ENCODE data around the gene TPP2.

Gene TPP2

GRCh38 chr13:102702965-102703725, 106.4 kb downstream of the TPP2 start:
- Histone ChIP-seq H3K4me1 (ENCODE audit: control insufficient read depth, insufficient read depth, low read length) (no peaks in the 10 kb centered on the region), H3K4me3 (ENCODE audit: low read length in 2 of 2) (no peak overlapping the region), H3K27me3 (ENCODE audit: control insufficient read depth in 1 of 2, insufficient read depth in 2 of 2, low read length in 2 of 2) (no peaks in the 10 kb centered on the region), H3K27ac (ENCODE audit: low read length) (no peak overlapping the region), H3K9me3 (ENCODE audit: control insufficient read depth in 2 of 2, low read length in 2 of 2) (peaks cover 0 to 7% of the 10 kb centered on the region in 2 donors), H3K36me3 (ENCODE audit: control insufficient read depth in 2 of 2, insufficient read depth in 2 of 2, low read length in 2 of 2) (no peaks in the 10 kb centered on the region), H3K9ac (ENCODE audit: low read length in 2 of 2) (no peak overlapping the region)

- H3K27me3 ChIP-seq (ENCODE audit: control insufficient read depth in 1 of 2, insufficient read depth in 2 of 2, low read length in 2 of 2) = no peaks in the 10 kb centered on the region
- H3K9ac ChIP-seq (ENCODE audit: low read length in 2 of 2) = no peak overlapping the region
- no peak overlapping the region for H3K4me3 ChIP-seq (ENCODE audit: low read length in 2 of 2)
- H3K27ac ChIP-seq (ENCODE audit: low read length) = no peak overlapping the region
- H3K9me3 ChIP-seq (ENCODE audit: control insufficient read depth in 2 of 2, low read length in 2 of 2) = peaks cover 0 to 2% of the 10 kb centered on the region in 2 donors
- H3K4me1 ChIP-seq (ENCODE audit: control insufficient read depth, insufficient read depth, low read length) = no peaks in the 10 kb centered on the region
- no peaks in the 10 kb centered on the region for H3K36me3 ChIP-seq (ENCODE audit: control insufficient read depth in 2 of 2, insufficient read depth in 2 of 2, low read length in 2 of 2)
These were observed 106.9 kb downstream of the TPP2 start for GRCh38 chr13:102703726-102704035.

GRCh38 chr13:102704238-102705058, 107.7 kb downstream of the TPP2 start:
- Histone ChIP-seq H3K9ac (ENCODE audit: low read length in 2 of 2) (no peak overlapping the region), H3K27me3 (ENCODE audit: control insufficient read depth in 1 of 2, insufficient read depth in 2 of 2, low read length in 2 of 2) (no peaks in the 10 kb centered on the region), H3K27ac (ENCODE audit: low read length) (no peak overlapping the region), H3K36me3 (ENCODE audit: control insufficient read depth in 2 of 2, insufficient read depth in 2 of 2, low read length in 2 of 2) (no peaks in the 10 kb centered on the region), H3K4me1 (ENCODE audit: control insufficient read depth, insufficient read depth, low read length) (no peaks in the 10 kb centered on the region), H3K9me3 (ENCODE audit: control insufficient read depth in 2 of 2, low read length in 2 of 2) (peaks cover 0 to under 1% of the 10 kb centered on the region in 2 donors), H3K4me3 (ENCODE audit: low read length in 2 of 2) (no peak overlapping the region)

- Histone ChIP-seq H3K4me3 (ENCODE audit: low read length in 2 of 2) (no peak overlapping the region), H3K9ac (ENCODE audit: low read length in 2 of 2) (no peak overlapping the region), H3K36me3 (ENCODE audit: control insufficient read depth in 2 of 2, insufficient read depth in 2 of 2, low read length in 2 of 2) (no peaks in the 10 kb centered on the region), H3K4me1 (ENCODE audit: control insufficient read depth, insufficient read depth, low read length) (no peaks in the 10 kb centered on the region), H3K9me3 (ENCODE audit: control insufficient read depth in 2 of 2, low read length in 2 of 2) (peaks cover 0 to 3% of the 10 kb centered on the region in 2 donors), H3K27ac (ENCODE audit: low read length) (no peak overlapping the region), H3K27me3 (ENCODE audit: control insufficient read depth in 1 of 2, insufficient read depth in 2 of 2, low read length in 2 of 2) (no peaks in the 10 kb centered on the region)
These were observed 110.7 kb downstream of the TPP2 start for GRCh38 chr13:102707467-102707866.

- Histone ChIP-seq H3K27ac (ENCODE audit: low read length) (no peak overlapping the region), H3K4me1 (ENCODE audit: control insufficient read depth, insufficient read depth, low read length) (no peaks in the 10 kb centered on the region), H3K36me3 (ENCODE audit: control insufficient read depth in 2 of 2, insufficient read depth in 2 of 2, low read length in 2 of 2) (no peaks in the 10 kb centered on the region)
These were observed 111.4 kb downstream of the TPP2 start for GRCh38 chr13:102708211-102708610.

GRCh38 chr13:102708991-102709390, 112.2 kb downstream of the TPP2 start:
- Histone ChIP-seq H3K27ac (ENCODE audit: low read length) (no peak overlapping the region), H3K9ac (ENCODE audit: low read length in 2 of 2) (no peak overlapping the region), H3K4me3 (ENCODE audit: low read length in 2 of 2) (no peak overlapping the region), H3K27me3 (ENCODE audit: control insufficient read depth in 1 of 2, insufficient read depth in 2 of 2, low read length in 2 of 2) (no peaks in the 10 kb centered on the region), H3K9me3 (ENCODE audit: control insufficient read depth in 2 of 2, low read length in 2 of 2) (peaks cover 0 to 3% of the 10 kb centered on the region in 2 donors), H3K36me3 (ENCODE audit: control insufficient read depth in 2 of 2, insufficient read depth in 2 of 2, low read length in 2 of 2) (no peaks in the 10 kb centered on the region), H3K4me1 (ENCODE audit: control insufficient read depth, insufficient read depth, low read length) (no peaks in the 10 kb centered on the region)

More at GRCh38 chr13:102708211-102708610, 111.4 kb downstream of the TPP2 start:
- H3K4me3 ChIP-seq (ENCODE audit: low read length in 2 of 2) = no peak overlapping the region
- no peaks in the 10 kb centered on the region for H3K27me3 ChIP-seq (ENCODE audit: control insufficient read depth in 1 of 2, insufficient read depth in 2 of 2, low read length in 2 of 2)
- H3K9me3 ChIP-seq (ENCODE audit: control insufficient read depth in 2 of 2, low read length in 2 of 2) = peaks cover 0 to 3% of the 10 kb centered on the region in 2 donors
- H3K9ac ChIP-seq (ENCODE audit: low read length in 2 of 2) = no peak overlapping the region

GRCh38 chr13:102709536-102709935, 112.8 kb downstream of the TPP2 start:
- Histone ChIP-seq H3K4me1 (ENCODE audit: control insufficient read depth, insufficient read depth, low read length) (no peaks in the 10 kb centered on the region), H3K9me3 (ENCODE audit: control insufficient read depth in 2 of 2, low read length in 2 of 2) (peaks cover 0 to 3% of the 10 kb centered on the region in 2 donors), H3K9ac (ENCODE audit: low read length in 2 of 2) (no peak overlapping the region), H3K4me3 (ENCODE audit: low read length in 2 of 2) (no peak overlapping the region), H3K27ac (ENCODE audit: low read length) (no peak overlapping the region), H3K27me3 (ENCODE audit: control insufficient read depth in 1 of 2, insufficient read depth in 2 of 2, low read length in 2 of 2) (no peaks in the 10 kb centered on the region), H3K36me3 (ENCODE audit: control insufficient read depth in 2 of 2, insufficient read depth in 2 of 2, low read length in 2 of 2) (no peaks in the 10 kb centered on the region)

- no peaks in the 10 kb centered on the region for H3K27me3 ChIP-seq (ENCODE audit: control insufficient read depth in 1 of 2, insufficient read depth in 2 of 2, low read length in 2 of 2)
- H3K36me3 ChIP-seq (ENCODE audit: control insufficient read depth in 2 of 2, insufficient read depth in 2 of 2, low read length in 2 of 2) = no peaks in the 10 kb centered on the region
- H3K9ac ChIP-seq (ENCODE audit: low read length in 2 of 2) = no peak overlapping the region
- H3K4me1 ChIP-seq (ENCODE audit: control insufficient read depth, insufficient read depth, low read length) = no peaks in the 10 kb centered on the region
- peaks cover 0 to 3% of the 10 kb centered on the region in 2 donors for H3K9me3 ChIP-seq (ENCODE audit: control insufficient read depth in 2 of 2, low read length in 2 of 2)
- H3K27ac ChIP-seq (ENCODE audit: low read length) = no peak overlapping the region
- H3K4me3 ChIP-seq (ENCODE audit: low read length in 2 of 2) = no peak overlapping the region
These were observed 113.5 kb downstream of the TPP2 start for GRCh38 chr13:102710261-102710679.

GRCh38 chr13:102715447-102715846, 118.7 kb downstream of the TPP2 start:
- no peaks in the 10 kb centered on the region for H3K4me1 ChIP-seq (ENCODE audit: control insufficient read depth, insufficient read depth, low read length)
- H3K27me3 ChIP-seq (ENCODE audit: control insufficient read depth in 1 of 2, insufficient read depth in 2 of 2, low read length in 2 of 2) = no peaks in the 10 kb centered on the region
- H3K27ac ChIP-seq (ENCODE audit: low read length) = no peak overlapping the region
- no peaks in the 10 kb centered on the region for H3K9me3 ChIP-seq (ENCODE audit: control insufficient read depth in 2 of 2, low read length in 2 of 2)
- H3K36me3 ChIP-seq (ENCODE audit: control insufficient read depth in 2 of 2, insufficient read depth in 2 of 2, low read length in 2 of 2) = no peaks in the 10 kb centered on the region
- no peak overlapping the region for H3K9ac ChIP-seq (ENCODE audit: low read length in 2 of 2)
- no peak overlapping the region for H3K4me3 ChIP-seq (ENCODE audit: low read length in 2 of 2)

- Histone ChIP-seq H3K27ac (ENCODE audit: low read length) (no peak overlapping the region), H3K36me3 (ENCODE audit: control insufficient read depth in 2 of 2, insufficient read depth in 2 of 2, low read length in 2 of 2) (no peaks in the 10 kb centered on the region), H3K4me3 (ENCODE audit: low read length in 2 of 2) (no peak overlapping the region), H3K9ac (ENCODE audit: low read length in 2 of 2) (no peak overlapping the region), H3K4me1 (ENCODE audit: control insufficient read depth, insufficient read depth, low read length) (no peaks in the 10 kb centered on the region), H3K9me3 (ENCODE audit: control insufficient read depth in 2 of 2, low read length in 2 of 2) (no peaks in the 10 kb centered on the region), H3K27me3 (ENCODE audit: control insufficient read depth in 1 of 2, insufficient read depth in 2 of 2, low read length in 2 of 2) (no peaks in the 10 kb centered on the region)
These were observed 122.0 kb downstream of the TPP2 start for GRCh38 chr13:102718746-102719145.

- no peaks in the 10 kb centered on the region for H3K4me1 ChIP-seq (ENCODE audit: control insufficient read depth, insufficient read depth, low read length)
- H3K9ac ChIP-seq (ENCODE audit: low read length in 2 of 2) = no peak overlapping the region
- H3K27ac ChIP-seq (ENCODE audit: low read length) = no peak overlapping the region
- H3K36me3 ChIP-seq (ENCODE audit: control insufficient read depth in 2 of 2, insufficient read depth in 2 of 2, low read length in 2 of 2) = no peaks in the 10 kb centered on the region
- no peak overlapping the region for H3K4me3 ChIP-seq (ENCODE audit: low read length in 2 of 2)
- H3K9me3 ChIP-seq (ENCODE audit: control insufficient read depth in 2 of 2, low read length in 2 of 2) = no peaks in the 10 kb centered on the region
- peaks cover 0 to 2% of the 10 kb centered on the region in 2 donors for H3K27me3 ChIP-seq (ENCODE audit: control insufficient read depth in 1 of 2, insufficient read depth in 2 of 2, low read length in 2 of 2)
These were observed 125.0 kb downstream of the TPP2 start for GRCh38 chr13:102721800-102722231.

Data from stomach smooth muscle (tissue), 2 donors.